HG03039 (cell line): ENCODE results near the gene MMP11.
A peak's percentile ranks its signal among the peaks of the same experiment; 100 is the strongest.
"Not testable (repeated sequence)": the region's sequence is repeated elsewhere in the genome, so short reads cannot be mapped to it uniquely, and the experiment has no call there.

Experiments
- ATAC-seq: cut with Tn5 transposase; IDR thresholded peaks from one replicate; pipeline ENCODE4 v1.9.1; 2021; ENCODE audit warnings: mild to moderate bottlenecking, moderate library complexity; ENCODE audit not compliant: unreplicated experiment

MMP11 gene

GRCh38 chr22:23772649-23773473 is at the start of gene MMP11:
TSS of gene MMP11 (plus strand) at chr22:23772849. CDS start at chr22:23772871, 22 bp downstream.
- no peak for ATAC-seq

GRCh38 chr22:23728108-23728507 is 44.5 kb upstream of the MMP11 start:
- not testable (repeated sequence) for ATAC-seq

GRCh38 chr22:23737696-23738095 is 35.0 kb upstream of the MMP11 start:
- ATAC-seq = no peak

- no peak for ATAC-seq
These were observed 30.0 kb upstream of the MMP11 start for GRCh38 chr22:23742505-23743264.

- no peak for ATAC-seq
These were observed 29.3 kb upstream of the MMP11 start for GRCh38 chr22:23743303-23743705.

- ATAC-seq = no peak
These were observed 28.6 kb upstream of the MMP11 start for GRCh38 chr22:23744001-23744400.

- no peak for ATAC-seq
These were observed 28.2 kb upstream of the MMP11 start for GRCh38 chr22:23744485-23744884.

- no peak for ATAC-seq
These were observed 26.9 kb upstream of the MMP11 start for GRCh38 chr22:23745791-23746190.

GRCh38 chr22:23749841-23750301 is 22.8 kb upstream of the MMP11 start:
- no peak for ATAC-seq

GRCh38 chr22:23750367-23750713 is 22.3 kb upstream of the MMP11 start:
- no peak for ATAC-seq

- ATAC-seq = peak; percentile 66
These were observed 21.8 kb upstream of the MMP11 start, which contains the start of gene ZNF70 for GRCh38 chr22:23750714-23751440. TSS of gene ZNF70 (minus strand) at chr22:23751112. CDS start at chr22:23745140, 5,972 bp downstream.

- ATAC-seq = peak; percentile 21
These were observed 21.1 kb upstream of the MMP11 start for GRCh38 chr22:23751441-23751996.

- ATAC-seq = no peak
These were observed 20.5 kb upstream of the MMP11 start for GRCh38 chr22:23752090-23752691.

- ATAC-seq = no peak
These were observed 19.9 kb upstream of the MMP11 start for GRCh38 chr22:23752750-23753149.

GRCh38 chr22:23753385-23753784 is 19.3 kb upstream of the MMP11 start:
- no peak for ATAC-seq

GRCh38 chr22:23754220-23754919 is 18.3 kb upstream of the MMP11 start, which contains the start of gene VPREB3:
TSS of gene VPREB3 (minus strand) at chr22:23754425. CDS start at chr22:23754363, 62 bp downstream.
- ATAC-seq = no peak

- no peak for ATAC-seq
These were observed 17.5 kb upstream of the MMP11 start for GRCh38 chr22:23754980-23755636.

- ATAC-seq = no peak
These were observed 16.9 kb upstream of the MMP11 start for GRCh38 chr22:23755711-23756110.

- ATAC-seq = no peak
These were observed 15.8 kb upstream of the MMP11 start for GRCh38 chr22:23756891-23757290.
